Measurements from ENCODE around the gene MPND. TPM values are rescaled to one million over a fixed set of nuclear protein-coding genes. Genes with fewer than 3 reads are reported as not detected.

Gene MPND
- total and polyA plus RNA-seq, 2 donors, result 7.8 to 16.9 TPM

DNA sequence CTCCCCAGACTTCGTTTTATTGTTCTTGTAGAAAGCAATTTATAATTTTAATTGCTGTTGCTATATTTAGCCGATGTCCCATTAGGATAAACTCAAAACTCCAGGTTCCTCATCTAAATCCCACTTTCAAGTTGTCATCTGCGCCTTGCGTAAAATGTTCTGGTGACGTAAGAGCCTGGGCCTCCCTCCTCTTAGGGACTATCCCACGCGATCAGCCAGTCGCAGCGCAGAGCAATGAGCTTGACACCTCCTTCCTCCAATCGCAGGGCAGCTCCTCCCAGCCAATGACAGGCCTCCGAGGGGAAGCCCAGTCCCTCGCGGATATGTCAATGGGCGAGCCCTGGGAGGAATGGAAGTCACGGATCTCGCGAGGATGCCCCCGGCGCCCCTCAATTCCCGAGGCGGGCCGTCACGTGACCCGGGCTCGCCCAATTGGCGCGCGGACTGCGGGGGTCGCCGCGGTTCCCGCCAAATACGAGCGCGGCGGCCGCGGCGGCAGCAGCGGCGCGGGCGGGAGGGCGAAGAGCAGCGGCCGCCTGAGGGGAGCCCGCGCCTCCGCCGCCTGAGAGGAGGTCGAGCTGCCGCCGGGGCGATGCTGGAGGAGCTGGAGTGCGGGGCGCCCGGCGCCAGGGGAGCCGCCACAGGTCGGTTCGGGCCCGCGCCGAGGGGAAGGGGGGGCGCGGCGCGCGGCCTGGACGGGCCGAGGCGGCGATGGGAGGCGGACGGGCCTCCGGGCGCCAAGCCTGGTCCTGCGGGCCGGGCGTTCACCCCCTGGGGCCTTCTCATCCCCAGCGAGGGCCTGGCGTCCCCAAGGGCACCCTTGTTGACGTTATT is 59.0 kb downstream of the MPND start, which contains the start of gene CHAF1A:
Gene CHAF1A (plus strand): TSS at position 470 of the 834 bp plus-strand sequence. CDS start 123 bp downstream, at position 593.
- DNase-seq (ENCODE audit: low read depth in 6 of 9, low spot score in 9 of 9), result peak; percentile 95 to 100 (median 99)
- no peaks in the 10 kb centered on the region for H3K9me3 ChIP-seq (ENCODE audit: control insufficient read depth in 2 of 2, insufficient read depth in 1 of 2, low read length in 1 of 2)
- H3K36me3 ChIP-seq (ENCODE audit: control insufficient read depth in 2 of 2, insufficient read depth in 2 of 2, low read length in 1 of 2), result peaks cover 3 to 17% of the 10 kb centered on the region in 2 donors
- no peaks in the 10 kb centered on the region for H3K27me3 ChIP-seq (ENCODE audit: control insufficient read depth in 2 of 2, insufficient read depth in 1 of 2, low read length in 1 of 2)
- H3K27ac ChIP-seq (ENCODE audit: low read depth in 1 of 2, low read length in 1 of 2), result peak within 1 kb of the TSS; percentile 86 to 94
- peaks cover 25 to 33% of the 10 kb centered on the region in 2 donors for H3K4me1 ChIP-seq (ENCODE audit: control insufficient read depth in 2 of 2, insufficient read depth in 2 of 2, low read length in 2 of 2)
- H3K4me3 ChIP-seq (ENCODE audit: low read length in 2 of 2), result peak within 1 kb of the TSS; percentile 60 to 85
- under 1% methylated on average over 83 of the region's 84 CpGs for WGBS

DNA sequence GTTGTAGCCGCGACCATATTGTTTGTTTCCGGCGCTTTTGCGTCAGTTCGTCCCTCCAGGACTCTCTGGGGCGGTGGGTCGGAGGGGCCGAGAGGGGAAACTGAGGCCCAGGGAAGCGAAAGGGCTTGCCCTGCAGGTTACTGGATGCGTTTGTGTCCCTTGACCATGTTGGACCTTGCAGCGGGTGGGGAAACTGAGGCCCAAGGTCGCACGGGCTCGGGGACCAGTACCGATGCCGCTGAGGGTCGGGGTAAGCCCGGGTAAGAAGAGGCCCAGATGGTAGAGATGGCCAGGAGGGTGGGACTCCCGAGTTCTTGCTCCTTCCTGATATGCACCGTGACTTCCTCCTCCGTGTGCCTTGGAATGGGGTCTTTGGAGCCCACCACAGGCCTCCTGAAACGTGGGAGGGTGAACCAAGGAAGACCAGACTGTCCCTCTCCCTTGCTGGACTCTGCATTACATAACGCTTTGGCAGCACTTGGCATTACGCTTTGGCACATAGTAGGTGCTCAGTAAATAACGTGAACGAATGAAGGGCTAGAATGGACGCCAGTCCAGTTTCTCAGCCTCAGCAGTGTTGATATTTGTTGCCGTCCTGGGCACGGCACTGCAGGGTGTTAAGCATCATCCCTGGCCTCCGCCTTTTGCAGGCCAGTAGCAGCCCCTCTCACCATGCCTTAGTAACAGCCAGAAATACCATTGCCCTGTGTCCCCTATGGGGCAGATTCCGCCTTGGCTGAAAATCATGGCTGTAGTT is 59.8 kb downstream of the MPND start:
- H3K27me3 ChIP-seq (ENCODE audit: control insufficient read depth in 2 of 2, insufficient read depth in 1 of 2, low read length in 1 of 2), result no peaks in the 10 kb centered on the region
- WGBS, result 14% methylated on average over 32 of the region's 32 CpGs
- peak overlapping the region; percentile 5 to 8 for H3K27ac ChIP-seq (ENCODE audit: low read depth in 1 of 2, low read length in 1 of 2)
- H3K4me1 ChIP-seq (ENCODE audit: control insufficient read depth in 2 of 2, insufficient read depth in 2 of 2, low read length in 2 of 2), result peaks cover 24 to 33% of the 10 kb centered on the region in 2 donors
- no peaks in the 10 kb centered on the region for H3K9me3 ChIP-seq (ENCODE audit: control insufficient read depth in 2 of 2, insufficient read depth in 1 of 2, low read length in 1 of 2)
- H3K4me3 ChIP-seq (ENCODE audit: low read length in 2 of 2), result peak overlapping the region; percentile 60 to 85
- DNase-seq (ENCODE audit: low read depth in 6 of 9, low spot score in 9 of 9), result no peak
- peaks cover 0 to 12% of the 10 kb centered on the region in 2 donors for H3K36me3 ChIP-seq (ENCODE audit: control insufficient read depth in 2 of 2, insufficient read depth in 2 of 2, low read length in 1 of 2)

DNA sequence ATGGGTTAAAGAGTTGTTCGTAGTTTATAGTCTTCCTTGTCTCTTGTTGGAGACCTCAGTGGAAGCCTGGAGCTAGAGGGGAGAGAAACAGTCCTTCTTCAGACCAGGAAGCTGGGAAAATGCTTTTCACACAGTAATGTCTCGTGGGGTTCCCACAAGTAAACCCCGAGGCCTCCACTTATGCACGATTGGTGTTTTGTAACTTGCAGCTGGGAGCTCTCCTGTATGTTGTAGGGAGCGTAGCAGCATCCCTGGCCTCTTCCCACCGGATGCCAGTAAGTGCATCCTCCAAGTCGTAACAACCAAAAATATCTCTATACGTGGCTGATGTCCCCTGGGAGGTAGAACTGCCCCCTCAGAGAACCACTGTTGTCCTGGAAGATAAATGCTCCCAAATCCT is 62.6 kb downstream of the MPND start:
- no peak for DNase-seq (ENCODE audit: low read depth in 6 of 9, low spot score in 9 of 9)
- no peaks in the 10 kb centered on the region for H3K9me3 ChIP-seq (ENCODE audit: control insufficient read depth in 2 of 2, insufficient read depth in 1 of 2, low read length in 1 of 2)
- no peak overlapping the region for H3K27ac ChIP-seq (ENCODE audit: low read depth in 1 of 2, low read length in 1 of 2)
- H3K27me3 ChIP-seq (ENCODE audit: control insufficient read depth in 2 of 2, insufficient read depth in 1 of 2, low read length in 1 of 2), result no peaks in the 10 kb centered on the region
- H3K36me3 ChIP-seq (ENCODE audit: control insufficient read depth in 2 of 2, insufficient read depth in 2 of 2, low read length in 1 of 2), result peaks cover 17 to 35% of the 10 kb centered on the region in 2 donors
- H3K4me1 ChIP-seq (ENCODE audit: control insufficient read depth in 2 of 2, insufficient read depth in 2 of 2, low read length in 2 of 2), result peaks cover 15 to 20% of the 10 kb centered on the region in 2 donors
- no peak overlapping the region for H3K4me3 ChIP-seq (ENCODE audit: low read length in 2 of 2)
- WGBS, result 92% methylated on average over 8 of the region's 8 CpGs

DNA sequence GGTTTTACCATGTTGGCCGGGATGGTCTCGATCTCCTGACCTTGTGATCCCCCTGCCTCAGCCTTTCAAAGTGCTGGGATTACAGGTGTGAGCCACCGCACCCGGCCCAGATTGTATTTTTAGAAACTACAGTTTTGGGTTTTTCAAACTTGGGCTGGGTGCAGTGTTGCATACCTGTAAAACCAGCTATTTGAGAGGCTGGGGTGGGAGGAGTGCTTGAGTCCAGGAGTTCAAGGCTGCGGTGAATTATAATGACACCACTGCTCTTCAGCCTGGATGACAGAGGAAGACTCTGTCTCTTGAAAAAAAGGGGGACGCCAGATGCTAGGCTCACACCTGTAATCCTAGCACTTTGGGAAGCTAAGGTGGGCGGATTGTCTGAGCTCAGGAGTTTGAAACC is 63.3 kb downstream of the MPND start:
- H3K27me3 ChIP-seq (ENCODE audit: control insufficient read depth in 2 of 2, insufficient read depth in 1 of 2, low read length in 1 of 2), result no peaks in the 10 kb centered on the region
- no peaks in the 10 kb centered on the region for H3K9me3 ChIP-seq (ENCODE audit: control insufficient read depth in 2 of 2, insufficient read depth in 1 of 2, low read length in 1 of 2)
- WGBS, result 96% methylated on average over 7 of the region's 7 CpGs
- H3K4me1 ChIP-seq (ENCODE audit: control insufficient read depth in 2 of 2, insufficient read depth in 2 of 2, low read length in 2 of 2), result peaks cover 9 to 13% of the 10 kb centered on the region in 2 donors
- DNase-seq (ENCODE audit: low read depth in 6 of 9, low spot score in 9 of 9), result no peak
- peaks cover 19 to 39% of the 10 kb centered on the region in 2 donors for H3K36me3 ChIP-seq (ENCODE audit: control insufficient read depth in 2 of 2, insufficient read depth in 2 of 2, low read length in 1 of 2)
- no peak overlapping the region for H3K27ac ChIP-seq (ENCODE audit: low read depth in 1 of 2, low read length in 1 of 2)
- no peak overlapping the region for H3K4me3 ChIP-seq (ENCODE audit: low read length in 2 of 2)

DNA sequence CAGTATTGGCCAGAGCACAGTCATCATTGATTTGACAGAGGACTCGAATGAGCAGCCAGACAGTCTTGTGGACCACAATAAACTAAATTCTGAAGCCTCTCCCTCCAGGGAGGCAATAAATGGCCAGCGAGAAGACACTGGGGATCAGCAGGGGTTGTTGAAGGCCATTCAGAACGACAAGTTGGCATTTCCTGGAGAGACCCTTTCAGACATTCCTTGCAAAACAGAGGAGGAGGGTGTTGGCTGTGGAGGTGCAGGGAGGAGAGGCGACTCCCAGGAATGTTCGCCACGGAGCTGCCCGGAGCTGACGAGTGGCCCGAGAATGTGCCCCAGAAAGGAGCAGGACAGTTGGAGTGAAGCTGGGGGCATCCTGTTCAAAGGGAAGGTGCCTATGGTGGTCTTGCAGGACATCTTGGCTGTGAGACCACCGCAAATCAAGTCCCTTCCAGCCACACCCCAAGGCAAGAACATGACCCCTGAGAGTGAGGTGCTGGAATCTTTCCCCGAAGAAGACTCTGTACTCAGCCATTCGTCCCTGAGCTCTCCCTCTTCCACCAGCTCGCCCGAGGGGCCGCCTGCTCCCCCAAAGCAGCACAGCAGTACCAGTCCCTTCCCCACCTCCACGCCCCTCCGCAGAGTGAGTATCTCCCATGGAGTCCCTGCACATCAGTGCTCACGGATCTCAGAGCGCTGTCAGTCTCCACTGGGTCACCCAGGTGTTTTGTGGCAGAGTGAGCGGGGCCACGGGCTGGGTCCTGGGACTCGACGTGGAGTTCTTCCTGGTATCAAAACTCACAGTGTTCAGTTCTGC is 66.0 kb downstream of the MPND start:
- Histone ChIP-seq H3K4me1 (ENCODE audit: control insufficient read depth in 2 of 2, insufficient read depth in 2 of 2, low read length in 2 of 2) (no peaks in the 10 kb centered on the region), H3K9me3 (ENCODE audit: control insufficient read depth in 2 of 2, insufficient read depth in 1 of 2, low read length in 1 of 2) (no peaks in the 10 kb centered on the region), H3K27ac (ENCODE audit: low read depth in 1 of 2, low read length in 1 of 2) (no peak overlapping the region), H3K36me3 (ENCODE audit: control insufficient read depth in 2 of 2, insufficient read depth in 2 of 2, low read length in 1 of 2) (peaks cover 30 to 63% of the 10 kb centered on the region in 2 donors), H3K4me3 (ENCODE audit: low read length in 2 of 2) (no peak overlapping the region), H3K27me3 (ENCODE audit: control insufficient read depth in 2 of 2, insufficient read depth in 1 of 2, low read length in 1 of 2) (no peaks in the 10 kb centered on the region)
- DNase-seq (ENCODE audit: low read depth in 6 of 9, low spot score in 9 of 9), result no peak
- WGBS, result 98% methylated on average over 23 of the region's 23 CpGs

Other genes with a start within 250 kb of the MPND start
- 98.4 TPM for gene MAP2K2, start 219.4 kb upstream of the MPND start, total RNA-seq
- 144 TPM for gene MAP2K2, start 219.4 kb upstream of the MPND start, polyA plus RNA-seq
- 0.57 TPM for gene CREB3L3, start 189.9 kb upstream of the MPND start, total RNA-seq
- 2.0 TPM for gene CREB3L3, start 189.9 kb upstream of the MPND start, polyA plus RNA-seq
- 10.7 TPM for gene SIRT6, start 161.0 kb upstream of the MPND start, total RNA-seq
- 30.0 TPM for gene SIRT6, start 161.0 kb upstream of the MPND start, polyA plus RNA-seq
- 0.42 TPM for gene ANKRD24, start 160.9 kb upstream of the MPND start, total RNA-seq
- gene ANKRD24, start 160.9 kb upstream of the MPND start, polyA plus RNA-seq, result 4.8 TPM
- 5.7 TPM for gene EBI3, start 114.0 kb upstream of the MPND start, total RNA-seq
- gene EBI3, start 114.0 kb upstream of the MPND start, polyA plus RNA-seq, result 16.2 TPM
- gene YJU2, start 96.5 kb upstream of the MPND start, total RNA-seq, result 22.6 TPM
- gene YJU2, start 96.5 kb upstream of the MPND start, polyA plus RNA-seq, result 26.8 TPM
- gene SHD, start 64.3 kb upstream of the MPND start, total RNA-seq, result 0.80 TPM
- gene SHD, start 64.3 kb upstream of the MPND start, polyA plus RNA-seq, result 0.57 TPM
- 87.9 TPM for gene TMIGD2, start 41.2 kb upstream of the MPND start, total RNA-seq
- gene TMIGD2, start 41.2 kb upstream of the MPND start, polyA plus RNA-seq, result 64.8 TPM
- gene FSD1, start 39.0 kb upstream of the MPND start, total RNA-seq, result 4.3 TPM
- gene FSD1, start 39.0 kb upstream of the MPND start, polyA plus RNA-seq, result 19.2 TPM
- 20.8 TPM for gene STAP2, start 4.7 kb upstream of the MPND start, total RNA-seq
- gene STAP2, start 4.7 kb upstream of the MPND start, polyA plus RNA-seq, result 21.3 TPM
- 15.4 TPM for gene SH3GL1, start 57.0 kb downstream of the MPND start, total RNA-seq
- 40.6 TPM for gene SH3GL1, start 57.0 kb downstream of the MPND start, polyA plus RNA-seq
- gene CHAF1A, start 59.1 kb downstream of the MPND start, total RNA-seq, result 19.5 TPM
- gene CHAF1A, start 59.1 kb downstream of the MPND start, polyA plus RNA-seq, result 3.5 TPM
- 45.1 TPM for gene UBXN6, start 114.2 kb downstream of the MPND start, total RNA-seq
- gene UBXN6, start 114.2 kb downstream of the MPND start, polyA plus RNA-seq, result 126 TPM
- gene HDGFL2, start 128.7 kb downstream of the MPND start, total RNA-seq, result 26.2 TPM
- gene HDGFL2, start 128.7 kb downstream of the MPND start, polyA plus RNA-seq, result 36.9 TPM
- 0.19 TPM for gene PLIN4, start 174.9 kb downstream of the MPND start, total RNA-seq
- 2.3 TPM for gene PLIN4, start 174.9 kb downstream of the MPND start, polyA plus RNA-seq
- gene PLIN5, start 191.7 kb downstream of the MPND start, total RNA-seq, result 1.2 TPM
- 12.3 TPM for gene PLIN5, start 191.7 kb downstream of the MPND start, polyA plus RNA-seq
- 0.52 TPM for gene LRG1, start 196.5 kb downstream of the MPND start, total RNA-seq
- 2.1 TPM for gene LRG1, start 196.5 kb downstream of the MPND start, polyA plus RNA-seq
- gene SEMA6B, start 216.1 kb downstream of the MPND start, total RNA-seq, result 0.85 TPM
- 4.7 TPM for gene SEMA6B, start 216.1 kb downstream of the MPND start, polyA plus RNA-seq